A549 (cell line): ENCODE results near the gene OR2V1. TPM values are rescaled to one million over a fixed set of nuclear protein-coding genes. Genes with fewer than 3 reads are reported as not detected.
A peak's percentile ranks its signal among the peaks of the same experiment; 100 is the strongest.

Experiments
- ATAC-seq, 2 experiments: fragments of 200-7000 bp in 1 of 2; fragments of >200 bp in 1 of 2; cut with Nextera tagmentation in 1 of 2; cut with Tn5 transposase in 1 of 2; 3 replicates each; pipeline versions ENCODE4 v1.8.0 to v1.9.1; 2018 to 2020; ENCODE audit warnings: mild to moderate bottlenecking in 1 of 2, moderate library complexity in 1 of 2
- CTCF ChIA-PET: fragments of 300-600 bp; sonication (Branson Sonifier 250); formaldehyde crosslinking; extraction: SDS; loops from one replicate; lab custom pipeline; 2021; ENCODE audit warnings: antibody characterized with exemption, inconsistent platforms; lab: Yijun Ruan, JAX
- POLR2A ChIA-PET: fragments of 350-600 bp; formaldehyde crosslinking; extraction: SDS; loops from one replicate; lab custom pipeline; 2021; ENCODE audit warnings: antibody characterized with exemption, inconsistent platforms; lab: Yijun Ruan, JAX
- DNase-seq, 2 experiments: peaks; one replicate each; pipeline versions ENCODE4 v3.0.0 to v3.0.0-alpha.2; 2011 to 2016; ENCODE audit warnings: low read depth in 1 of 2, low spot score in 1 of 2
- FAIRE-seq: peaks from 2 replicates; lab custom pipeline; 2011; peaks lifted over from hg19 to GRCh38; lab: Jason Lieb, UNC
- H3K27ac ChIP-seq, 2 experiments: fragments of >200 bp; sonication (Bioruptor Twin); formaldehyde crosslinking; 3 replicates each; pipeline ENCODE4 v1.5.1; 2016 to 2017
- H3K4me1 ChIP-seq: fragments of >200 bp; sonication (Bioruptor Twin); formaldehyde crosslinking; 3 replicates; pipeline ENCODE4 v1.6.1; 2016
- H3K4me2 ChIP-seq: fragments of >200 bp; sonication (Bioruptor Twin); formaldehyde crosslinking; 3 replicates; pipeline ENCODE4 v1.6.1; 2016
- H3K4me3 ChIP-seq: fragments of >200 bp; sonication (Bioruptor Twin); formaldehyde crosslinking; 3 replicates; pipeline ENCODE4 v1.5.1; 2016
- H3K9me3 ChIP-seq: fragments of >200 bp; sonication (Bioruptor Twin); formaldehyde crosslinking; 3 replicates; pipeline ENCODE4 v1.6.1; 2016
- ATOH8 ChIP-seq: fragments of 250-450 bp; sonication (Bioruptor Pico); IDR thresholded peaks from 2 replicates; pipeline ENCODE4 v1.5.0; 2020; ENCODE audit warnings: low read depth, mild to moderate bottlenecking, moderate library complexity
- CHD4 ChIP-seq: fragments of 200-600 bp; sonication (generic); IDR thresholded peaks from 2 replicates; pipeline ENCODE4 v1.6.1; 2016; ENCODE audit warnings: antibody characterized with exemption, mild to moderate bottlenecking, borderline replicate concordance
- ELK1 ChIP-seq: fragments of 150-350 bp; IDR thresholded peaks from 2 replicates; pipeline ENCODE4 v1.6.1; 2014; ENCODE audit warnings: low read depth, mild to moderate bottlenecking, low read length
- ESRRA ChIP-seq: fragments of 150-350 bp; IDR thresholded peaks from 2 replicates; pipeline ENCODE4 v1.6.1; 2014; ENCODE audit warnings: mild to moderate bottlenecking, low read length, borderline replicate concordance
- GATA3 ChIP-seq: IDR thresholded peaks from 2 replicates; pipeline ENCODE4 v1.6.1; 2012; ENCODE audit warnings: borderline replicate concordance
- HMGXB4 ChIP-seq: fragments of 250-450 bp; sonication (Bioruptor Pico); IDR thresholded peaks from 2 replicates; pipeline ENCODE4 v1.5.0; 2021; ENCODE audit warnings: mild to moderate bottlenecking, moderate library complexity, borderline replicate concordance
- JUN ChIP-seq, 2 experiments: fragments of >200 bp; sonication (Bioruptor Twin); formaldehyde crosslinking; IDR thresholded peaks; 2 replicates in 1 of 2; 3 replicates in 1 of 2; pipeline ENCODE4 v1.6.1; 2016 to 2017
- MYC ChIP-seq: IDR thresholded peaks from 2 replicates; pipeline ENCODE4 v1.6.1; 2012; ENCODE audit warnings: mild to moderate bottlenecking, inconsistent platforms, low read length, improper control_type of control experiment, borderline replicate concordance
- NFE2L2 ChIP-seq: fragments of 150-350 bp; conservative IDR thresholded peaks from 2 replicates; pipeline ENCODE4 v1.6.1; 2014; ENCODE audit warnings: low read length
- NPAS2 ChIP-seq: fragments of 250-450 bp; sonication (Bioruptor Pico); IDR thresholded peaks from 2 replicates; pipeline ENCODE4 v1.8.0; 2022; ENCODE audit warnings: mild to moderate bottlenecking, moderate library complexity, borderline replicate concordance
- NR3C1 ChIP-seq: fragments of >200 bp; sonication (Bioruptor Twin); formaldehyde crosslinking; IDR thresholded peaks from 3 replicates; pipeline ENCODE4 v1.6.1; 2017
- PBX3 ChIP-seq: IDR thresholded peaks from 2 replicates; pipeline ENCODE4 v1.6.1; 2012
- PHF8 ChIP-seq: fragments of 200-600 bp; sonication (generic); IDR thresholded peaks from 2 replicates; pipeline ENCODE4 v1.6.1; 2016; ENCODE audit warnings: low read depth, mild to moderate bottlenecking, antibody characterized with exemption, moderate library complexity, borderline replicate concordance
- POLR2AphosphoS2 ChIP-seq: conservative IDR thresholded peaks from 2 replicates; pipeline ENCODE4 v1.6.1; 2012; ENCODE audit warnings: low read length, improper control_type of control experiment, inconsistent platforms
- RAD21 ChIP-seq, 2 experiments: fragments of >200 bp in 1 of 2; sonication (Bioruptor Twin) in 1 of 2; formaldehyde crosslinking in 1 of 2; IDR thresholded peaks in 1 of 2; conservative IDR thresholded peaks in 1 of 2; 2 replicates in 1 of 2; 3 replicates in 1 of 2; pipeline ENCODE4 v1.6.1; 2012 to 2018; ENCODE audit warnings: inconsistent platforms in 1 of 2
- SMC3 ChIP-seq: fragments of >200 bp; sonication (Bioruptor Twin); formaldehyde crosslinking; IDR thresholded peaks from 3 replicates; pipeline ENCODE4 v1.6.1; 2018; ENCODE audit warnings: inconsistent platforms
- USF2 ChIP-seq: fragments of 450-650 bp; IDR thresholded peaks from 2 replicates; pipeline ENCODE4 v1.6.1; 2014; ENCODE audit warnings: antibody characterized with exemption
- ZC3H11A ChIP-seq: fragments of 450-650 bp; IDR thresholded peaks from 2 replicates; pipeline ENCODE4 v1.6.1; 2014; ENCODE audit warnings: antibody characterized with exemption, mild to moderate bottlenecking
- ZNF302 ChIP-seq: fragments of 250-450 bp; sonication (Bioruptor Pico); IDR thresholded peaks from 2 replicates; pipeline ENCODE4 v1.9.0; 2021; ENCODE audit warnings: inconsistent platforms, mild to moderate bottlenecking, moderate library complexity
- ZSCAN20 ChIP-seq: fragments of 250-450 bp; sonication (Bioruptor Pico); IDR thresholded peaks from 2 replicates; pipeline ENCODE4 v1.8.0; 2022; ENCODE audit warnings: mild to moderate bottlenecking, moderate library complexity
- WGBS: methylation state at CpG from one replicate; pipeline ENCODE4 v1.1.6; 2017; ENCODE audit errors: missing lambda C conversion rate; 5-methylcytosine and 5-hydroxymethylcytosine counted together
- polyA plus RNA-seq, 4 experiments: library from polyadenylated mRNA; depleted of rRNA in 3 of 4; stranded (reverse); fragments of >200 nt; fragmentation: RNase III in 1 of 4; extraction: RNeasy Plus Mini Kit Qiagen cat#74134 plus additional on column Dnase treatment in 1 of 4; gene quantifications; 2 replicates in 3 of 4; 3 replicates in 1 of 4; pipeline ENCODE4 v1.2.3, GENCODE V29; 2011 to 2017

The OR2V1 gene
- polyA plus RNA-seq, 2 of the 4 experiments (the other 2 are of a cell fraction), result not detected

- TF ChIP-seq ZSCAN20 (CRISPR knock-in tag), result no peak
- TF ChIP-seq ATOH8, result no peak
- TF ChIP-seq, all 56 proteins: peak for 0
- no peak for DNase-seq
- H3K4me1 ChIP-seq, result no peaks in the 10 kb centered on the region
- H3K9me3 ChIP-seq, result no peaks in the 10 kb centered on the region
- ChIA-PET CTCF (interaction anchor here (0.6 to 1.9 kb wide), 2 partner anchors 27 to 28 kb away, joined by 4 read pairs; no protein-coding TSS in a partner anchor), POLR2A (no interaction called here)
- FAIRE-seq, result no peak
- 75% methylated on average over 8 of the region's 10 CpGs for WGBS
- ATAC-seq, result no peak
- no peak overlapping the region for H3K27ac ChIP-seq
- H3K4me2 ChIP-seq, result no peak overlapping the region
- no peak overlapping the region for H3K4me3 ChIP-seq
Observed at GRCh38 chr5:181127456-181127855, 3.5 kb downstream of the OR2V1 start.

- H3K4me2 ChIP-seq, result no peak overlapping the region
- DNase-seq (no peak), FAIRE-seq (no peak), ATAC-seq (no peak)
- H3K4me3 ChIP-seq, result no peak overlapping the region
- ChIA-PET POLR2A (no interaction called here), CTCF (no interaction called here)
- no peaks in the 10 kb centered on the region for H3K9me3 ChIP-seq
- 81% methylated on average over 18 of the region's 18 CpGs for WGBS
- no peak overlapping the region for H3K27ac ChIP-seq
- H3K4me1 ChIP-seq, result no peaks in the 10 kb centered on the region
- TF ChIP-seq RAD21 (conservative IDR thresholded peaks at IDR 0.05 in 1 of 2, IDR thresholded peaks at IDR 0.05 in 1 of 2) (no peak), HMGXB4 (CRISPR knock-in tag) (no peak)
Observed at GRCh38 chr5:181126841-181127240, 4.1 kb downstream of the OR2V1 start.

- TF ChIP-seq NR3C1 (no peak), NPAS2 (CRISPR knock-in tag) (no peak), POLR2AphosphoS2 (no peak), ZC3H11A (no peak), NFE2L2 (no peak), ESRRA (no peak), GATA3 (no peak), MYC (no peak), ZSCAN20 (CRISPR knock-in tag) (no peak), RAD21 (conservative IDR thresholded peaks at IDR 0.05 in 1 of 2, IDR thresholded peaks at IDR 0.05 in 1 of 2) (no peak), SMC3 (no peak), ZNF302 (CRISPR knock-in tag) (no peak)
- TF ChIP-seq, all 56 proteins: peak for 0
- WGBS, result 54% methylated on average over 3 of the region's 3 CpGs
- no peak overlapping the region for H3K4me2 ChIP-seq
- FAIRE-seq (no peak), DNase-seq (no peak), ATAC-seq (no peak)
- peaks cover 15% of the 10 kb centered on the region for H3K4me1 ChIP-seq
- H3K4me3 ChIP-seq, result no peak overlapping the region
- POLR2A ChIA-PET, result no interaction called here
- H3K9me3 ChIP-seq, result no peaks in the 10 kb centered on the region
- no peak overlapping the region for H3K27ac ChIP-seq
- CTCF ChIA-PET, result interaction anchor here (1.2 kb wide), 1 partner anchor 9 kb away, joined by 4 read pairs; no protein-coding TSS in a partner anchor
Observed at GRCh38 chr5:181124526-181124925, 6.4 kb downstream of the OR2V1 start.

GRCh38 chr5:181121675-181122561 is 9.1 kb downstream of the OR2V1 start:
- 83% methylated on average over 28 of the region's 28 CpGs for WGBS
- H3K27ac ChIP-seq, result no peak overlapping the region
- ATAC-seq (peak; percentile 40 to 59; a peak in 4 of 6 replicates), FAIRE-seq (no peak), DNase-seq (peak in 1 of 2 experiments; percentile 28)
- ChIA-PET CTCF (interaction anchor here (0.7 to 1.8 kb wide), 2 partner anchors 12 to 20 kb away, joined by 3 to 4 read pairs; no protein-coding TSS in a partner anchor), POLR2A (no interaction called here)
- peaks cover 15% of the 10 kb centered on the region for H3K4me1 ChIP-seq
- no peaks in the 10 kb centered on the region for H3K9me3 ChIP-seq
- no peak overlapping the region for H3K4me3 ChIP-seq
- H3K4me2 ChIP-seq, result no peak overlapping the region
- no peak for TF ChIP-seq ELK1
- no peak for TF ChIP-seq ATOH8
- no peak for TF ChIP-seq USF2
- TF ChIP-seq ZSCAN20 (CRISPR knock-in tag), result no peak
- no peak for TF ChIP-seq PHF8
- no peak for TF ChIP-seq CHD4
- TF ChIP-seq JUN (IDR thresholded peaks at IDR 0.05), result no peak
- no peak for TF ChIP-seq PBX3
- no peak for TF ChIP-seq RAD21 (conservative IDR thresholded peaks at IDR 0.05 in 1 of 2, IDR thresholded peaks at IDR 0.05 in 1 of 2)
